ENCODE data around the gene MYO3B.

The MYO3B gene

DNA sequence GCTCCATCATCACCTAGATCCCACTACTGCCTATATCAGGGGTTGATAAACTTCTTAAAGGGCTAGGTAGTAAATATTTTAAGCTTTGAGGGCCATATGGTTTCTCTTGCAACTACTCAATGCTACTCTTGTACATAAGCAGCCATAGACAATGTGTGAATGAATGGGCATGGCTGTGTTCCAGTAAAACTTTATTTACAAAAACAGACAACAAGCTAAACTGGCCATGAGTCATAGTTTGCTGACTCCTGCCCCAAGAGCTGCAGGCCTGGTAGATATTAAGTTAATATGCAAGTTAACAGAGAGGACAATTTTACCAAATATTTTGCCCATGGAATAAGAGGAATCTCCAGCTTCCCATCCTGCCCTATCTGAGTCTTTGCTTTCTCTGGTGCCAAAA is 29.8 kb upstream of the MYO3B start:
- TF ChIP-seq CTCF (IDR thresholded peaks at IDR 0.05; ENCODE audit: insufficient read depth, low read length, missing control alignments), result no peak
- CTCF ChIA-PET, result no interaction called here
- POLR2A ChIA-PET, result no interaction called here
- DNase-seq (ENCODE audit: low read depth, low spot score), result no peak
- H3K4me3 ChIP-seq (ENCODE audit: low read depth, low read length), result no peak overlapping the region

DNA sequence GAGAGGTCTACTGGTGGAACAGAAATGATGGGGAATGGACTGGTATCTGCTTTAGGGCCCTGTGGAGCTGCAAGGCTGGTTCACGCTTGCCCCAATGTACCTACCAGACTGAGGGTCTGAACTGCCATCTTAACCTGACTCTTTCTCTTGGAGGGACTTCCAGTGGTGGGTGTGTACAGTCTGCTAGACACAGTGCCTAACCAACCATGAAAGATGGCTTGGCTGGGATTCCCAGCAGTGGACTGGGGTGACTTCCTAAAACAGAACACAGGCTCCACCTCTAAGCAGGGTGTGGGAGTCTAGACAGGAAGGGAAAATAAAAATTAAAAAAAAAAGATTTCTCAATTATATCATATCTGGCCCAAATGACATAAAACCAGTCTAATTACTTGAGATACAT is 25.5 kb upstream of the MYO3B start:
- no peak for TF ChIP-seq CTCF (IDR thresholded peaks at IDR 0.05; ENCODE audit: insufficient read depth, low read length, missing control alignments)
- DNase-seq (ENCODE audit: low read depth, low spot score), result no peak
- CTCF ChIA-PET, result no interaction called here
- POLR2A ChIA-PET, result no interaction called here
- no peak overlapping the region for H3K4me3 ChIP-seq (ENCODE audit: low read depth, low read length)

- no peak for TF ChIP-seq CTCF (IDR thresholded peaks at IDR 0.05; ENCODE audit: insufficient read depth, low read length, missing control alignments)
- POLR2A ChIA-PET, result interaction anchor here (0.7 kb wide), 1 partner anchor 779 kb away, joined by 6 read pairs; no protein-coding TSS in a partner anchor
- CTCF ChIA-PET, result interaction anchor here (1.1 kb wide), 1 partner anchor 13 kb away, joined by 3 read pairs; no protein-coding TSS in a partner anchor
- H3K4me3 ChIP-seq (ENCODE audit: low read depth, low read length), result no peak overlapping the region
- no peak for DNase-seq (ENCODE audit: low read depth, low spot score)
Observed at GRCh38 chr2:170155022-170155722, 22.8 kb upstream of the MYO3B start.

DNA sequence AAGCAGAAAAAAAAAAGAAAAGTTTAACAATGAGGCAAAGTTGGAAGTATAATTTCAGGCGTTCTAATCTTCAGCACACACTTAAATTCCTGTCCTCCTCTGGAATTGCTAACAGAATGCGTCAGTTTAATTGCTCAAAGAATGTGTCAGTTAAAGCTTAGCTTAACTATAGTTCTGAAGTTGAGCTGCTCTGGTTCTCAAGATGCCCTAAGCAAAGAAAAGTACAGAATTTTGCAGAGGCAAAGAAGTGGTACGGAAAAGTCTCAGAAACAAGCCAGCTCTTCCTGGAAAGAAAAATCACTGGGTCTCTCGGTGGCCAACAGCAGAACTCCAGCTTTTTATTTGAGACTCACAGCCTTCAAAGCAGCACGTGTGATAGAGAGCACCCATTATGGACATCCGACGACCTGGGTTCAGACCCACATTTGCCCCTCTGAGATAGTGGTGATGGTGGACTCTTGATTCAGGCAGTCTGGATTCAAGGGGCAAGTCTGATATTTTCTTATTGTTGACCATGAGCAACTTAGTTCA is 22.2 kb upstream of the MYO3B start:
- CTCF ChIA-PET, result interaction anchor here (1.1 kb wide), 1 partner anchor 13 kb away, joined by 3 read pairs; no protein-coding TSS in a partner anchor
- no peak for DNase-seq (ENCODE audit: low read depth, low spot score)
- TF ChIP-seq CTCF (IDR thresholded peaks at IDR 0.05; ENCODE audit: insufficient read depth, low read length, missing control alignments), result no peak
- H3K4me3 ChIP-seq (ENCODE audit: low read depth, low read length), result no peak overlapping the region
- POLR2A ChIA-PET, result interaction anchor here (0.7 kb wide), 1 partner anchor 780 kb away, joined by 6 read pairs; no protein-coding TSS in a partner anchor

DNA sequence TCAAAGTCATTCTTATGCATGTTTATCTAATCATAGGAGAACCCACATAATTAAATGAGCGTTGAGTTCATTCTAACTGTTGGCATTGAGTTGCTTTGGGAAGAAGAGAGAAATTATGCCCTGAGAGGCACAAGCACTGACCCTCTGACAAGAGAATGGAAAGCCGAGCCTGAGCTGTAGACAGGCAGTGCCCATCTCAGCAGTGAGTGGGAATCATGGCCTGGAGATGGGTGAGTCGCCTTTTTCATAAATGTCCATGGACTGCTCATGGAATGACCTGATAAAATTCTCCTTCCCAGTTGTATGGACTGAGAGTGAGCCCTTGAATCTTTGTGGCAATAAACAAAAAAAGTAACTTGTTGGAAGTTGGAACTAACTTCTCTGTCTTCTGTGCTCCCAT is 21.4 kb upstream of the MYO3B start:
- POLR2A ChIA-PET, result no interaction called here
- no peak overlapping the region for H3K4me3 ChIP-seq (ENCODE audit: low read depth, low read length)
- CTCF ChIA-PET, result no interaction called here
- DNase-seq (ENCODE audit: low read depth, low spot score), result no peak
- no peak for TF ChIP-seq CTCF (IDR thresholded peaks at IDR 0.05; ENCODE audit: insufficient read depth, low read length, missing control alignments)

GRCh38 chr2:170157025-170157684 is 20.8 kb upstream of the MYO3B start:
- DNase-seq (ENCODE audit: low read depth, low spot score), result no peak
- POLR2A ChIA-PET, result no interaction called here
- CTCF ChIA-PET, result no interaction called here
- TF ChIP-seq CTCF (IDR thresholded peaks at IDR 0.05; ENCODE audit: insufficient read depth, low read length, missing control alignments), result no peak
- no peak overlapping the region for H3K4me3 ChIP-seq (ENCODE audit: low read depth, low read length)

All from AG04449 (cell line).